HG03558 (cell line): ENCODE results near the gene LHX8.
"Not testable (repeated sequence)": the region's sequence is repeated elsewhere in the genome, so short reads cannot be mapped to it uniquely, and the experiment has no call there.

Source experiments
- ATAC-seq: cut with Tn5 transposase; IDR thresholded peaks from one replicate; pipeline ENCODE4 v1.9.1; 2021; ENCODE audit warnings: moderate number of reproducible peaks; ENCODE audit not compliant: unreplicated experiment; ENCODE audit errors: extremely low read depth

LHX8 gene

DNA sequence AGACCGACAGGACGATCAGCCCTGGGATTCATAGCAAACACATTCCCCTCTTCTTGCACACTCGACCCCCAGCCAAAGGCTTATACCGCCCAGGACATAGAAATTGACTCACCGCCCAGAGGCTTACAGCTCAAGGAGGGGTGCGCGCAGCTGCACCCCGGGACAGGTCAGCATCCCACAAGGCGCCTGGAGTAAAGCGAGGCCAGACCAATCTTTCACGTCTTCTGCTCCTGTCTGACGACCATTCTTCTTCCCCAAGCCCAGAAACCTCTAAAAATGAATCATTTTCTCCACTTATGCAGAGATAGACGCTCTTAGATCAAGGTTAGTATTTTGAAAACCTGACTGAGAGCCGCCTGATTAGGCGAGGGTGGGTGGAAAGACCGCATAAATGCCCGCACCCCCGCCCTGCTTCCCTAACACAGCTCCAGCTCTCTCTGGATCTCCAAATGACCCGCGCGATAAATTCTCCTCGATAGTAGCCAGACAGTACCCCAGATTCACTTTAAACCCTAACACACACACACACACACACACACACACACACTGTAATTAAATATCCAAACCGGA is 1.9 kb upstream of the LHX8 start:
- ATAC-seq: no peak

DNA sequence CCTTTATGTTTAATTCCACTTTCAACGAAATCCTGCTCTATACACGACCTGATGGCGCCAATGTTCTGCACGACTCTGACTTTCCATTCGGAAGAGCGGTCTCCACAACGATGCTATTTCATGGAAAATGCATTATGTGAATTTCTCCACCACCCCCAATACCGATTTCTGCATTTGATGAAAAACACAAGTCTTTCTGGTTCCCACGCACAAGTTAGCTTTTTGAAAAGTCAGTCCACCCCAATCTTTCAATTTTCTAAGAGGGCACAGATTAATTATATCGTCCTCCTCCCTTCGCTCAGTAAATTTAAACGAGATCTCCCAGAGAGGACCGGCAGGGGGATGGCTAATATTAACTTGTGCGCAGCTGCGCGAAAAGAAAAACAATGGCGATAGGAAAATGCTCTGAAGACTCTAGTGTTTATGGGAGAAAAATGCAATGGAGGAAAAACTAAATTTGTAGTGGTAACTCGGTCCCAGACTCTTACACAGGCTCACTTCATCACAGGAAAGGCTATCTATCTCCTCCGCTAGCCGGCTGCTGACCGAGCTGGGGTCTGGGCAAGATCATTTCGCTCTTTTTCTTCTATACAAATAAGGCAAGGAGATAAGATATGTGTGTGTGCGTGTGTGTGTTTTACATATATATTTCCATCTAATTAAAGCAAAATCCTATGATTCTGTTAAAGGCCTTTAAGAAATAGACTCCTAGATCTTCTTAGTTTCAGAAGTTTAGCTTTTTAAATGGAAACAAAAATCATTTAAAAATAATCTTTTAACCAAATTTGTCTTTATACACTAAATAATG is 1.2 kb upstream of the LHX8 start:
- ATAC-seq: no peak

DNA sequence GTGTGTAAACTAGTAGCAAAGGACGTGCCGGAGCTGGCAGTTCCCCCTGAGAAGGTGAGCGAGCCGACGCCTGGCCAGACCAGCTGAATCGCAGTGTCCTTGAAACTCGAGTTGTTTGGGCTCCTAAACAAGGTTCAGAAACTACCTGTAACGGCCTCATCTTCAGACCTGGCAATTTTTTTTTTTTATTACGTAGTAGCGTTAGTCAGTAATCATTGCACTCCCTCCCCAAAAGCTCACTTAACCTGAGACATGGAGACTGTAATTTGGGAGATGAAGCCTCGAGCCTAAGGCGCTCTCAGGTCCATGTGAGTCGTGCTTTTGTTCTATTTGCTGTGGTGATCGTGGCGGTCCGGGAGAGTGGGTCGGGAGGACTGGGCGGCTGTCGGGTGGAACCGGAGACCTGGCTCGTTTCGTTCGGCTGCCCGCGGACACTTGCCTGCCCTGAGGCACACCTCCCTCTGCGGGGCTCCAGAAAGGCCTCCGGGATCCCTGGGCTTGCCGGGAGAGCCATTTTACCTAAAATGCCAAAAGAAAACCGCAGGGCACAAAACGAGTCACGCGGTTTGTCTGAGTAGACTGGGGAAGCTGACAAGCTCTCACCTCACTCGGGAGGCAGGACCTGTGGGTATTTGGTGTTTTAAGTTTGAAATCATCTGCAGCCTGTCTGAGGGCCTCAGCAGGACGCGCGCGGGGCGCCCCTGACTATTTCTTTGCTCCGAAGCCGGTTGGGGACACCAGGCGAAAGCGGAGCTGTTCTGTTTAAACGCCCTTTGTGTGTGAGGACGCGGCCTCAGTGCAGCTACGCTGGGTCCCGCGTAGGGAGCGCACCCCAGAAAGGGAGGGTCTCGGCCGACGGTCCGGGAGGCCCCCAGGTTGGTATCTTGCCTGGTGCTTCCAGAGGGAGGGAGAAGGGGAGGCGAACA is 722 bp downstream of the LHX8 start:
- no peak for ATAC-seq

DNA sequence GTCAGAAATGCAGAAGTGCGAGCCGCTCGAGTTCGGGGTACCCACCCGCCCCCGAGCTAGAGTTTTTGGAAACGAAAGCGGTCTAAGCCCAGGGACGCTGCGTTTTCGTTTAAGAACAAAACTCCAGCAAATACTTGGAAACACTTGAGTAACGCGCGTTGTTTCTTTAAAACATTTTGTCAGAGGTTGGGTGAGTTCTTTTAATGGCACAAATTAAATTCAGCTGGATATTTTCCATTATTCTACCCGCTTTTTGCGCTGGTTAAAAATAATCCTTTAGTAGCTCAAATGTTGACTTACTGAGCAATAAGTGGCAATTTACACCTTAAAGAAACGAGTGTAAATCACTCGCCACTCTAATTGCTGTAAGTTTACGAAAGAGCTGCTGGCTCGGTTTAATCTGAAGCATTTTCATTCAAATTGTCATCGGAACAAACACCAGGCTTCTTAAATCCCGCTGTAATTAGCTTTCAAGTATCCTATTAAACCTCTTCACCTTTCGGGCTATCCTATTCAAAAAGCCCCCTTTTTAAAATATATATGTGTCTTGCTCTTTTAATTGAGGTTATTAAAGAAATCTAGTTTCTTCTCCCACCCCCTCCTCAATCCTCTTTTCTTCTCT is 1.5 kb downstream of the LHX8 start:
- no peak for ATAC-seq

DNA sequence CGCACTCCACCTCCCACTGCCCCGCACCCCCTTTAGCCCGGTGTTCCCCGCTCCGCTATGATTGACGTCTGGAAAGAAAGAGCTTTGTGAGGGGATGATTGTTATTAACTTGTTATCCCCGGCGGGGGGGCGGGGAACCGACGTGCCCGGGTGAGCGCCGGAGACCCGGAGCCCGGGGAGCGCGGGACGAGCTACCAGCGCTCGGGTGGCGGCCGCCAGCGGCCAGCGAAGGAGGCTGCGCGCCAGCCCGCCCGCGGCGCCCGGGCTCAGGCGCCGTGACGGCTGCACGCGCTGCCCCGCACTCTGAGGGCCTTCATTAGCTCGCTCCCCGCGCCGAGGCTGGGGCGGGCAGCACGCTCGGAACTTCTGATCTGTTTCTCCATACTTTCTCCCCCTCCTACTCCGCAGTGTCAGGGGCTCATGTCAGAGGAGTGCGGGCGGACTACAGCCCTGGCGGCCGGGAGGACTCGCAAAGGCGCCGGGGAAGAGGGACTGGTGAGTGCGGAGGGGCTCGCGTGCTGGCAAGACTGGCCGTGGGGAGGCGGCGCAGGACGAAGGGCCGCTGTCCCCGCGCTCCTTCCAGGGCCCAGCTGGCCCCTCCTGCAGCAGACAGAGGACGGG is 2.1 kb downstream of the LHX8 start:
- ATAC-seq: no peak

DNA sequence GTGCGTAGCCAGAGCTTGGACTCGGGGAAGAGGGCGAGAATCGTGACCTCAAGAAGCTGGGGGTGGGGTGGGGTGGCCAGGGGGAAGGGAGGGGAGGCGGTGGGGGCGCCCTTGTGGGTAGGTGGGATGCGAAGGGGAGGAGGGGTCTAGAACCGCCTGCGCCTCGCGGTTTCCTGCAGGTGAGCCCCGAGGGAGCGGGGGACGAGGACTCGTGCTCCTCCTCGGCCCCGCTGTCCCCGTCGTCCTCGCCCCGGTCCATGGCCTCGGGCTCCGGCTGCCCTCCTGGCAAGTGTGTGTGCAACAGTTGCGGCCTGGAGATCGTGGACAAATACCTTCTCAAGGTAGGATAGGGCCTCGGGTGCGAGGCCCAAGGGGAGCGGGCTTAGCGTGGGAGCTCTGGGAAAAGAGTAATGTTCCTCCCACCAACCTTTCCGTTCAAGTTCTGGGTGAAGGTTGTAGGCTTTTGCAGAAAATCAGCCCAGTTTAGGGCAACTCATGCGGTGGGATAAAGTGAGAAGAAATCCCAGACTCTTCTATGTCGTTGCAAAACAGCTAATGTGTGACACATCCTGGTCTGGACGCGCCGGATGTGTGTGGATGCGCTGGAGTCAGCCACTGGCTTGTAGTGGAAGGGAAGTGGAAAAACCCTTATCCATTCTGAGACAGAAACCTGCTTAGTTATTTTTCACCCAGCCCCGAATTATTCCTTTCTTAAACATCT is 2.9 kb downstream of the LHX8 start:
- ATAC-seq: no peak

DNA sequence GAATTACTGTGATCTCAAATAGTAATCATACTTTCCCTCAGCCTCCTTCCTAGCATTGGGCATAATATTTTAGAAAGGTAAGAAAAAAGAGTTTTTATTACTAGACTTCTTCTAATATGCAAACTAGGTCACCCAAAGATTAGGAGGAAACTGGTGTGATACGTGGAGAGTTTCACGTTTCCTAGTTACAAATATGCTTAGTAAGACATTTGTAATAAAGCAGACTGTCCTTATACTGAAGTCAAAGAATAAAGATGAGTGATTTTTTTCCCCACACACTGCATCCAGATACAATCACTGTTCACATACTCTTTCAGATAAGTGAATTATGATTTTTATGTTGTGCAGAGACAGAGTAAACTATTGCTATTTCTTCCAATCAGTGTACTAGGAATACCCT is 17.9 kb downstream of the LHX8 start:
- no peak for ATAC-seq

DNA sequence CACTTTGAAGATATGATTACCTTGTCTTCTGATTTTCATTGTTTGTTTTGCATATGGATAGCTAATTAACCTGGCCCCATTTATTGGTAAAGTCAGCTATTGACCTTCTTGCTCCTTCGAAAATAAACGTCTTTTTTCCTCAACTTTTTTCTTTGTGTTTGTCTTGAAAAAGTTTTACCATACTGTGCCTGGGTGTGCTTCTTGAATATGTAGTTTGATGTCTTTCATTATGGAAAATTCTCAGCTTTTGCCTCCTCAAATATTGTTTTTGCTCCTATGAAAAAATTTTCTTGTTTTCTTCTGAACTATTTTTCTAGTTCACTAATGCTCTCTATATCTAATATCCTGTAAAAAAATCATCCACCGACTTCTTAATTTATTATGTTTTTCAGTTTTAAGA is 25.0 kb downstream of the LHX8 start:
- ATAC-seq: no peak

DNA sequence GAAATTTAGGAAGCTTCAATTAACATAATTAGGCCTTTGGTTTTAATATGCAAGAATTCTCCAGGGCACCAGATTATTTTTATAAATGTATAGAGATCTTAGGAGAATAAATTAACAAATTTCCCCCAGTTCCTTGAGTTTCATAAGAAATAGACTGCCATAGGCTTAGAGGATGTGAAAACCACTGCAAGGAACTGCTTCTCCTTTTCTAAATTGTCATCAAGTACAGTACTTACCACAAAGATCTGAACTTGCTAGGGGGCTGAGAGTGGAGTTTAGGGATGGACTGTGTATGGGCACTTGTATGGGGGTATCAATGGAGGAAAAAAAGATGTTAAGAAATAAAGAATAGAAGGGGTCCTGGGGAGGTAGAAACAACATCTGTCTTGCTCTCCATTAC is 31.1 kb downstream of the LHX8 start:
- no peak for ATAC-seq

DNA sequence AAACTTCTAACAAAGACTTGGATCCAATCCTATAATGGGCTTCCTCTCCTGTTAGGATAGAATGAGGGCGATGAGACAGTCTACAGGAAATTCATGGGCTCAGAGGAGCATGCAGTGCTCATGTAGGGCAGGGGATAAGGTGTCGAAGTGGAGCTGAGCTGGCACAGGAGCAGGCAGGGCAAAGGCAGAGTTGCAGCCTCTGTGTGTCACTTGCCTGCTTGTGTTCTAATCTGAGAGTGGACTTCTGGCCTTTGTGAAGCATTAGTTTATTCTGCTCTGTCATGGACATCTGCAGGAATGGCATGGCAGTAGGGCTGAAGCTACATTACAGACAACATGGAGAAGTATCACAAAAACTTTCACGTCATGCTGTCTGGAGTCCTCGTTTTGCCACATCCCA is 32.6 kb downstream of the LHX8 start:
- ATAC-seq: no peak

DNA sequence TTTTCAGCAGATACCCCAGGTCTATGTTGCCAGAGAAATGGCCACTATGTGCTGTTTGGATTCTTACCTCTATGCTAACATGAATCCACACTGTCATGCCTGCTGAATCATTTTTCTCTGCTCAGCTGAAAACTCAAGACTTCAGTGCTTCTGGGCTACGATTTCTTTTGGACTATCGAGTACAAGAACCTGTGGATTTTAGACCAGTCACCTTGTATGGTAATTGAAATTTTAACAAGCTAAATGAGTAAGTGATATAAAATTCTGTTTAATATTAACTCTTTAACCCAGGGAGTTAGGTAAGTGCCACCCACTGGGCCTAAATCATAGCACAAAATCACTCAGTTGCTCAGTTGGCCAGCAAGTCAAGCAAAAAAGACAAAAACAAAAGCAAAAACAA is 35.8 kb downstream of the LHX8 start:
- no peak for ATAC-seq

DNA sequence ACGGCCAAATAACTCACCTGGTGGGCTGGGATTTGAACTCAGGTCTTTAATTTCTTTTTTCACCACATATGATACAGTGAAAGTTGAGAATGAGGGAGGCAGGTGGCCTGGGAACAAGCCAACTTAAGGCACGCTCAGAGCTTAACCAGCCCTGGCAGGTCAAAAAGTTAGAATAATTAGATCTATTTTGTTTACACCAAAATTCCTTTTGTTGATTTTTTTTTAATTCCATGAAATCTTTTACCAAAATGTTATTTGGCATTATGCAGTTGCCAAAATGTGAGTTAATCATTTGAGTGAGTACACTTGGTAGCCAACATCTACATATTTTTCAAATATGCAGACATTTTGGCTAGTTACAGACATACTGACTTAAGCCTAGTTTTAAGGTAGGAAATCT is 36.8 kb downstream of the LHX8 start:
- no peak for ATAC-seq

DNA sequence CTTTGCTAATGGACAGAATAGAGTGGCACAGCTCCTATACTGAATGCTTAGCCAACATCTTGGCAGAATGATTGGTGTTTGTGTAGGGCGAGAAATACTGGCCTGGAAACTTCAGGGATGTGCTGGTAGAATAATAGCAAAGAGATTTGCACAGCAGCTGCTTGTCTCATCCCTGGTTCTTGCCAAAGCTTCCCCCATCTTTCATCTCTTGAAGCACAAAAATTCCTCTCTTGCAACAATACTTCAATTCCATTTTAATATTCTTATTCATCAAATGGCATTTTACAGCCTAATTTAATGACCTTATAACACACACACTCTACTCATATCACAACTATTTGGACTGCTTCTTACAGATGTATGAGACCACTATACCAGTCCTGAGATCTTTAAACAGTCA is 37.7 kb downstream of the LHX8 start:
- no peak for ATAC-seq

DNA sequence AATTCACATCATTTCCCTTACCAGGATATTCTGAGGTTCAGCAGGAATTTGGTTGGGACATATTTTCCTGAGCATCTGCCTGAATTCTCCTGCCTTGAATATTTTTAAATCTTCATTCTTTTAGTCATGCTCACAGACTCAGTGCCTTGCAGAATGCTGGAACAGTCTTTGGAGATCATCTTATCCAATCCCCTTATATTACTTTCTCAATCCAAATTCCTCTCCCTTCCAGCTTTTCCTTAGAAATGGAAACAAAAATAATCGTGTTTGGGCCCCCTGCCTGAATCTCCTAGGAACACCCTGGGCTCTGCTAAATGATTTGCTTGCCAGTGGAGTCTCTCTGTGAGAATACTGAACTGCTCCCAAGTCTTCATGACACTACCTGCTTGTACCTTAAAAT is 38.4 kb downstream of the LHX8 start:
- ATAC-seq: no peak

DNA sequence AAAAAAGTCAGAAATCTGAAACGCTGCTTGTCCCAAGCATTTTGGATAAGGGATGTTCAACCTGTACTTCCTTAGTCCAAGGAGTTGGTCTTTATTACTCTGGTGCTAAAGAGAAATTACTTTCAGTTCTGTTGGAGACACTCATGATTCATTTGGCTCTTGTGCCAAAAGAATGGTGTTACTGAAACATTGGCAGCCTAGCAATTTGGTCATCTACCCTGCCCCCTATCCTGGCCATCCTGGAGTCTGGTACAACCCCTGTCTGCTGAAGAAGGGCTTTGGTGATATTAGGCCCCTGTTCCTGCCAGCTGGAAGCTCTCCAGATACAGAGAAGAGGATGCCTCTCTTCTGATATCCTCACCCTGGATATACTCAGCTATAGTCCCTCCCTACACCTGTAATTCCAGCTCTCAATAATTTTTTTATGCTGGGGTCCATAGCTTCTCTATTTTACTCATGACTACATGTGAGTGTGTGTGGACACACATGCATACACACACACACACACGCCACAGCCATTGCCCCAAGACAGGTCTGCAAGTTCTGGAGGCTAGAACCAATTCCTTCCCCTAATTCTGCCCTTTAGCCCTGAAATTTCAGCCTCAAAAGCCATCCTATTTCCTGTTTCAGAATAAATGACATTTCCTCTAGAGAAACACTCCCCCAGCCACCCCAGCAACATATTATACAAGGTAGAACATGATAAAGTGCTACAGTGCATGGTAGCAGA is 40.0 kb downstream of the LHX8 start:
- no peak for ATAC-seq

DNA sequence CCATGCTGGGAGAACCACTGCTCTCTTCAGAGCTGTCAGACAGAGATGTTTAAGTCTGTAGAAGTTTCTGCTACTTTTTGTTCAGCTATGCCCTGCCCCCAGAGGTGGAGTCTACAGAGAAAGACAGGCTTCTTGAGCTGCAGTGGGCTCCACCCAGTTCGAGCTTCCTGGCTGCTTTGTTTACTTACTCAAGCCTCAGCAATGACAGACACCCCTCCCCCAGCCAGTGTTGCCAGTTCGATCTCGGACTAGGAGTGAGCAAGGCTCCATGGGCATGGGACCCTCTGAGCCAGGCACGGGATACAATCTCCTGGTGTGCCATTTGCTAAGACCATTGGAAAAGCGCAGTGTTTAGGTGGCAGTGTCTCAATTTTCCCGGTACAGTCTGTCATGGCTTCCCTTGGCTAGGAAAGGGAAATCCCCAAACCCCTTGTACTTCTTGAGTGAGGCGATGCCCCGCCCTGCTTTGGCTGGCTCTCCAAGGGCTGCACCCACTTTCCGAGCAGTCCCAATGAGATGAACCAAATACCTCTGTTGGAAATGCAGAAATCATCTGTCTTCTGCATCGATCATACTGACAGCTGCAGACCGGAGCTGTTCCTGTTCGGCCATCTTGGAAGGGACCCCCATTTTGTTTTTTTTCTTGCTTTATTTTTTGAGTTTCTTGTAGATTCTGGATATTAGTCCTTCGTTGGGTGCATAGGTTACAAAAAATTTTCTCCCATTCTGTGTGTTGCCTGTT is 47.2 kb downstream of the LHX8 start:
- not testable (repeated sequence) for ATAC-seq

DNA sequence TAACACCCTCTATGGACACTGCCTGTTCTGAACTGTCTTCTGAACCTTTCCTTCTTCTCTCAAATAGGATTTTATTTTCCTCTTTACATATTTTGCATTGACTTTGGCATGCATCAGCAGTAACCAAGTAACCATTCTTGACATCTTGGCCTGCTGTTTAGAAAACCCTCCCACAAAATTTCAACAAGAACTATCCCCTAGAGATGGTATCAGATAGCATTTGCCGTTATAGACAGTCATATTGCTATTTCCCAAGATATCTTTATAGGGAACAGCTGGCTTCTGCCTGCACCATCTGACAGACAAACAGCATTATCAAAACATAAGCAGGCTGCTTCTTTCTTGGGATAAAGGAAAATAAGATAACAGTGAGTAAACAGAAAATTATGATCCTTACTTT is 54.7 kb downstream of the LHX8 start:
- ATAC-seq: no peak

DNA sequence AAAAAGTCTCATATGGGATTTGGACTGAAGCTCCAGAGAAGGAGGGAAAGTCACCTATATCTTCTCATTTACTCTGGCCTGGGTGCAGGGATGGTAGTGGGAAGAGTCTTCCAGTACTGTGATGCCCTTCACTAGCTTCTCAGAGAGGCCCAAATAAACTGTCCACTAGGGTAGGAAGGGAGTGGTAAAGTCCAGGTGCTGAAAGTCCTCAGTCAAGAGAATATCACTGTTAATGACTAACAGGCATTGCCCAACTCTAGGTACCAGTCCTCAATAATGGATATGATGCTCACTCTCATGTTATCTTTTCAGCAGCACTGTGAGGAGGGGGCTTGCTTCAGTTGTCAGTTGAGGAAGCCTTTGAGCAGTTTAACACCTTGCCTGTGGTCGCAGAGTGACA is 64.0 kb downstream of the LHX8 start:
- no peak for ATAC-seq
